Lower leg skin (tissue), 3 donors: Measurements from ENCODE around the gene ZNF396.

ENCODE experiments used
- POLR2A ChIP-seq, 2 donors: fragments of 450-650 bp; IDR thresholded peaks; one replicate each; pipeline ENCODE4 v1.6.1; 2016 to 2017; ENCODE audit warnings: antibody characterized with exemption in 2 of 2, mild to moderate bottlenecking in 1 of 2, moderate library complexity in 1 of 2
- TF ChIP-seq, protein P1 (sequence below), 3 donors: fragments of 450-650 bp; IDR thresholded peaks; one replicate each; pipeline ENCODE4 v1.5.1; 2016; ENCODE audit warnings: antibody characterized with exemption in 3 of 3, mild to moderate bottlenecking in 3 of 3, moderate library complexity in 2 of 3

DNA sequence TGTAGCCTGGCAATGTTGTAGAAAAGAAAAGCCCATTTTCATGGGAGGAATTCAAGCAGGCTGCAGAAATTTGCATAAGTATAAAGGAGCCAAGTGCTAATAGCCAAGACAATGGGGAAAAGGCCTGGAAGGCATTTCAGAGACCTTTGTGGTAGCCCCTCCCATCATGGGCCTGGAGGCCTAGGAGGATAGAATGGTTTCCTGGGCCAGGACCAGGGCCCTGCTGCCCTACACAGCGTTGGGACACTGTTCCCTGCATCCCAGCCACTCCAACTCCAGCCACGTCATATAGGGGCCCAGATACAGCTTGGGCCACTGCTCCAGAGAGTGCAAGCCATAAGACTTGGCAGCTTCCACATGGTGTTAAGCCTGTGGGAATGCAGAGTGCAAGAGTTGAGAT lies 24.9 kb downstream of the ZNF396 start:
- TF ChIP-seq, protein P1, sequence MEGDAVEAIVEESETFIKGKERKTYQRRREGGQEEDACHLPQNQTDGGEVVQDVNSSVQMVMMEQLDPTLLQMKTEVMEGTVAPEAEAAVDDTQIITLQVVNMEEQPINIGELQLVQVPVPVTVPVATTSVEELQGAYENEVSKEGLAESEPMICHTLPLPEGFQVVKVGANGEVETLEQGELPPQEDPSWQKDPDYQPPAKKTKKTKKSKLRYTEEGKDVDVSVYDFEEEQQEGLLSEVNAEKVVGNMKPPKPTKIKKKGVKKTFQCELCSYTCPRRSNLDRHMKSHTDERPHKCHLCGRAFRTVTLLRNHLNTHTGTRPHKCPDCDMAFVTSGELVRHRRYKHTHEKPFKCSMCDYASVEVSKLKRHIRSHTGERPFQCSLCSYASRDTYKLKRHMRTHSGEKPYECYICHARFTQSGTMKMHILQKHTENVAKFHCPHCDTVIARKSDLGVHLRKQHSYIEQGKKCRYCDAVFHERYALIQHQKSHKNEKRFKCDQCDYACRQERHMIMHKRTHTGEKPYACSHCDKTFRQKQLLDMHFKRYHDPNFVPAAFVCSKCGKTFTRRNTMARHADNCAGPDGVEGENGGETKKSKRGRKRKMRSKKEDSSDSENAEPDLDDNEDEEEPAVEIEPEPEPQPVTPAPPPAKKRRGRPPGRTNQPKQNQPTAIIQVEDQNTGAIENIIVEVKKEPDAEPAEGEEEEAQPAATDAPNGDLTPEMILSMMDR (IDR thresholded peaks at IDR 0.05): no peak
- no peak for TF ChIP-seq POLR2A (IDR thresholded peaks at IDR 0.05)
